GM18520 (cell line): Measurements from ENCODE around the gene PLD5.
"Not testable (repeated sequence)": the region's sequence is repeated elsewhere in the genome, so short reads cannot be mapped to it uniquely, and the experiment has no call there.

Experiments used
- ATAC-seq: cut with Tn5 transposase; IDR thresholded peaks from one replicate; pipeline ENCODE4 v1.9.1; 2021; ENCODE audit not compliant: unreplicated experiment

Gene PLD5

GRCh38 chr1:242506724-242507123, 17.8 kb downstream of the PLD5 start:
- no peak for ATAC-seq

GRCh38 chr1:242489545-242489944, 35.0 kb downstream of the PLD5 start:
- ATAC-seq, result no peak

GRCh38 chr1:242477944-242478343, 46.6 kb downstream of the PLD5 start:
- no peak for ATAC-seq

GRCh38 chr1:242470774-242471173, 53.7 kb downstream of the PLD5 start:
- no peak for ATAC-seq

- no peak for ATAC-seq
Measured at GRCh38 chr1:242468784-242469183, 55.7 kb downstream of the PLD5 start.

GRCh38 chr1:242467556-242468145, 56.8 kb downstream of the PLD5 start:
- ATAC-seq, result peak; percentile 55

- no peak for ATAC-seq
Measured at GRCh38 chr1:242462867-242463266, 61.6 kb downstream of the PLD5 start.

GRCh38 chr1:242459740-242460139, 64.8 kb downstream of the PLD5 start:
- ATAC-seq, result not testable (repeated sequence)

GRCh38 chr1:242456726-242457269, 67.7 kb downstream of the PLD5 start:
- no peak for ATAC-seq

GRCh38 chr1:242455052-242455361, 69.5 kb downstream of the PLD5 start:
- ATAC-seq, result no peak

GRCh38 chr1:242454262-242455051, 70.0 kb downstream of the PLD5 start:
- peak; percentile 61 for ATAC-seq

GRCh38 chr1:242452573-242452972, 71.9 kb downstream of the PLD5 start:
- ATAC-seq, result no peak

- no peak for ATAC-seq
Measured at GRCh38 chr1:242449661-242450060, 74.8 kb downstream of the PLD5 start.

- ATAC-seq, result no peak
Measured at GRCh38 chr1:242448910-242449645, 75.4 kb downstream of the PLD5 start.

- ATAC-seq, result no peak
Measured at GRCh38 chr1:242447689-242448088, 76.8 kb downstream of the PLD5 start.

GRCh38 chr1:242440757-242441156, 83.7 kb downstream of the PLD5 start:
- no peak for ATAC-seq

GRCh38 chr1:242435200-242435599, 89.3 kb downstream of the PLD5 start:
- ATAC-seq, result no peak

- ATAC-seq, result no peak
Measured at GRCh38 chr1:242432491-242433095, 91.9 kb downstream of the PLD5 start.

- no peak for ATAC-seq
Measured at GRCh38 chr1:242431786-242432185, 92.7 kb downstream of the PLD5 start.

GRCh38 chr1:242430956-242431355, 93.5 kb downstream of the PLD5 start:
- no peak for ATAC-seq

- ATAC-seq, result no peak
Measured at GRCh38 chr1:242428399-242429190, 95.9 kb downstream of the PLD5 start.
